ENCODE measurements around the gene ZBTB45.

ZBTB45 gene

DNA sequence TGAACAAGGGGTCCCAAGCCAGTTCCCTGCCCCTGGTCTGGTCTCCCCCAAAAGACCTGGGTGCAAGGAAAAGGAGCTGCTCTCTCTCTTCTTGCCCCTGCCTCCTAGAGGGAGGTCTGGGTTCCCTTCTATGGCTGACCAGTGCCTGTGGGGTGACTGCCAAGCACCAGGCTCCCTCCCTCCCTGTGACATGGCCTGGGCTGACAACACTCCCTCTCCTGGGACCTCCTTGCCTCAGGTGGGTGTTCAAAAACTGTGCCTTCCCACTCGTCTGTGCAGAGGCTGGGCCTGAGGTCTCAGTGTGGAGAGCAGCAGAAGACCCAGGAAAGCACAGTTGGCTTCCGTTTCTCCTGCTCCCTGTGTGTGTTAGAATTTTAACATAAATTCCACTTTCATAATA is 38.8 kb downstream of the ZBTB45 start:
- Histone ChIP-seq H3K27ac (ENCODE audit: low read length) (no peak overlapping the region), H3K4me3 (ENCODE audit: low read length) (no peak overlapping the region), H3K27me3 (ENCODE audit: control insufficient read depth, insufficient read depth, low read length) (no peaks in the 10 kb centered on the region), H3K36me3 (ENCODE audit: control insufficient read depth, insufficient read depth, low read length) (no peaks in the 10 kb centered on the region), H3K4me1 (ENCODE audit: control insufficient read depth, insufficient read depth, low read length) (peaks cover 3% of the 10 kb centered on the region; the same call in 1 of the 2 replicates), H3K9me3 (ENCODE audit: control insufficient read depth, insufficient read depth, low read length) (no peaks in the 10 kb centered on the region)
- DNase-seq (ENCODE audit: low read depth, low spot score), result no peak
- WGBS (ENCODE audit: insufficient coverage, insufficient read length), result no CpG with 5 or more reads among the region's 2 CpGs

GRCh38 chr19:58480481-58480830 is 39.2 kb downstream of the ZBTB45 start:
- no peak for DNase-seq (ENCODE audit: low read depth, low spot score)

GRCh38 chr19:58479736-58480480 is 39.7 kb downstream of the ZBTB45 start:
- Histone ChIP-seq H3K36me3 (ENCODE audit: control insufficient read depth, insufficient read depth, low read length) (no peaks in the 10 kb centered on the region), H3K4me1 (ENCODE audit: control insufficient read depth, insufficient read depth, low read length) (peaks cover 3% of the 10 kb centered on the region; the same call in 1 of the 2 replicates), H3K4me3 (ENCODE audit: low read length) (no peak overlapping the region), H3K27ac (ENCODE audit: low read length) (no peak overlapping the region), H3K27me3 (ENCODE audit: control insufficient read depth, insufficient read depth, low read length) (no peaks in the 10 kb centered on the region), H3K9me3 (ENCODE audit: control insufficient read depth, insufficient read depth, low read length) (no peaks in the 10 kb centered on the region)
- no peak for DNase-seq (ENCODE audit: low read depth, low spot score)
- no CpG with 5 or more reads among the region's 28 CpGs for WGBS (ENCODE audit: insufficient coverage, insufficient read length)

More at GRCh38 chr19:58480481-58480830, 39.2 kb downstream of the ZBTB45 start:
- H3K9me3 ChIP-seq (ENCODE audit: control insufficient read depth, insufficient read depth, low read length), result no peaks in the 10 kb centered on the region
- no peak overlapping the region for H3K27ac ChIP-seq (ENCODE audit: low read length)
- peaks cover 3% of the 10 kb centered on the region; the same call in 1 of the 2 replicates for H3K4me1 ChIP-seq (ENCODE audit: control insufficient read depth, insufficient read depth, low read length)
- H3K4me3 ChIP-seq (ENCODE audit: low read length), result no peak overlapping the region
- WGBS (ENCODE audit: insufficient coverage, insufficient read length), result no CpG with 5 or more reads among the region's 20 CpGs
- H3K27me3 ChIP-seq (ENCODE audit: control insufficient read depth, insufficient read depth, low read length), result no peaks in the 10 kb centered on the region
- H3K36me3 ChIP-seq (ENCODE audit: control insufficient read depth, insufficient read depth, low read length), result no peaks in the 10 kb centered on the region

DNA sequence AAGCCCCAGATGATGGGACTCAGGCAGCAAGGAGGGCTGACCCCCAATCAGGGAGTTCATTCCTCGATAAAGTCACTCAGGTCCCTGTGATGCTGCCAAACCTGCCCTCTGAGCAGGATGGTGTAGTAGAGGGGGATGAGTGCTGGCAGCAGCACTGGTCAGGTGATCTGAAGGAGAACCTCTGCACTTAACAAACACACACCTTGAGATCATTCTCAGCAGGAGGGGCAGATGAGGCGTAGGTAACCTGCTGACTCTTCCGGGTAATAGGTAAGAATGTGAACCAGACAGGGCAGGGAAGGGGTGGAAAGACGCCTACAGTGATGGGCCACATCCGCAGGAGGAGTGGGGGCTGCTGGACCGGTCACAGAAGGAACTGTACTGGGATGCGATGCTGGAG is 40.3 kb downstream of the ZBTB45 start:
- DNase-seq (ENCODE audit: low read depth, low spot score), result no peak
- Histone ChIP-seq H3K27me3 (ENCODE audit: control insufficient read depth, insufficient read depth, low read length) (no peaks in the 10 kb centered on the region), H3K36me3 (ENCODE audit: control insufficient read depth, insufficient read depth, low read length) (no peaks in the 10 kb centered on the region), H3K4me1 (ENCODE audit: control insufficient read depth, insufficient read depth, low read length) (peaks cover 3% of the 10 kb centered on the region; the same call in 1 of the 2 replicates), H3K27ac (ENCODE audit: low read length) (no peak overlapping the region), H3K4me3 (ENCODE audit: low read length) (no peak overlapping the region), H3K9me3 (ENCODE audit: control insufficient read depth, insufficient read depth, low read length) (no peaks in the 10 kb centered on the region)
- WGBS (ENCODE audit: insufficient coverage, insufficient read length), result no CpG with 5 or more reads among the region's 7 CpGs

- no peaks in the 10 kb centered on the region for H3K27me3 ChIP-seq (ENCODE audit: control insufficient read depth, insufficient read depth, low read length)
- no CpG with 5 or more reads among the region's 1 CpG for WGBS (ENCODE audit: insufficient coverage, insufficient read length)
- DNase-seq (ENCODE audit: low read depth, low spot score), result no peak
- peaks cover 3% of the 10 kb centered on the region; the same call in 1 of the 2 replicates for H3K4me1 ChIP-seq (ENCODE audit: control insufficient read depth, insufficient read depth, low read length)
- H3K27ac ChIP-seq (ENCODE audit: low read length), result no peak overlapping the region
- H3K36me3 ChIP-seq (ENCODE audit: control insufficient read depth, insufficient read depth, low read length), result no peaks in the 10 kb centered on the region
- no peaks in the 10 kb centered on the region for H3K9me3 ChIP-seq (ENCODE audit: control insufficient read depth, insufficient read depth, low read length)
- no peak overlapping the region for H3K4me3 ChIP-seq (ENCODE audit: low read length)
Observed at GRCh38 chr19:58477871-58478270, 41.7 kb downstream of the ZBTB45 start.

GRCh38 chr19:58477130-58477529 is 42.5 kb downstream of the ZBTB45 start:
- H3K9me3 ChIP-seq (ENCODE audit: control insufficient read depth, insufficient read depth, low read length), result no peaks in the 10 kb centered on the region
- no peak for DNase-seq (ENCODE audit: low read depth, low spot score)
- WGBS (ENCODE audit: insufficient coverage, insufficient read length), result no CpG with 5 or more reads among the region's 15 CpGs
- no peak overlapping the region for H3K27ac ChIP-seq (ENCODE audit: low read length)
- H3K4me3 ChIP-seq (ENCODE audit: low read length), result no peak overlapping the region
- no peaks in the 10 kb centered on the region for H3K27me3 ChIP-seq (ENCODE audit: control insufficient read depth, insufficient read depth, low read length)
- 0 out of 2 replicates have a peak, but pooled peaks cover under 1% of the 10 kb centered on the region for H3K36me3 ChIP-seq (ENCODE audit: control insufficient read depth, insufficient read depth, low read length)
- H3K4me1 ChIP-seq (ENCODE audit: control insufficient read depth, insufficient read depth, low read length), result peaks cover 3% of the 10 kb centered on the region; the same call in 1 of the 2 replicates

GRCh38 chr19:58476498-58477015 is 43.1 kb downstream of the ZBTB45 start:
- DNase-seq (ENCODE audit: low read depth, low spot score), result no peak
- no peak overlapping the region for H3K27ac ChIP-seq (ENCODE audit: low read length)
- peaks cover 3% of the 10 kb centered on the region; the same call in 1 of the 2 replicates for H3K4me1 ChIP-seq (ENCODE audit: control insufficient read depth, insufficient read depth, low read length)
- no peaks in the 10 kb centered on the region for H3K27me3 ChIP-seq (ENCODE audit: control insufficient read depth, insufficient read depth, low read length)
- no CpG with 5 or more reads among the region's 27 CpGs for WGBS (ENCODE audit: insufficient coverage, insufficient read length)
- peak overlapping the region; percentile 53; the same call in 1 of the 2 replicates for H3K4me3 ChIP-seq (ENCODE audit: low read length)
- H3K9me3 ChIP-seq (ENCODE audit: control insufficient read depth, insufficient read depth, low read length), result no peaks in the 10 kb centered on the region
- peaks cover 6% of the 10 kb centered on the region for H3K36me3 ChIP-seq (ENCODE audit: control insufficient read depth, insufficient read depth, low read length)

DNA sequence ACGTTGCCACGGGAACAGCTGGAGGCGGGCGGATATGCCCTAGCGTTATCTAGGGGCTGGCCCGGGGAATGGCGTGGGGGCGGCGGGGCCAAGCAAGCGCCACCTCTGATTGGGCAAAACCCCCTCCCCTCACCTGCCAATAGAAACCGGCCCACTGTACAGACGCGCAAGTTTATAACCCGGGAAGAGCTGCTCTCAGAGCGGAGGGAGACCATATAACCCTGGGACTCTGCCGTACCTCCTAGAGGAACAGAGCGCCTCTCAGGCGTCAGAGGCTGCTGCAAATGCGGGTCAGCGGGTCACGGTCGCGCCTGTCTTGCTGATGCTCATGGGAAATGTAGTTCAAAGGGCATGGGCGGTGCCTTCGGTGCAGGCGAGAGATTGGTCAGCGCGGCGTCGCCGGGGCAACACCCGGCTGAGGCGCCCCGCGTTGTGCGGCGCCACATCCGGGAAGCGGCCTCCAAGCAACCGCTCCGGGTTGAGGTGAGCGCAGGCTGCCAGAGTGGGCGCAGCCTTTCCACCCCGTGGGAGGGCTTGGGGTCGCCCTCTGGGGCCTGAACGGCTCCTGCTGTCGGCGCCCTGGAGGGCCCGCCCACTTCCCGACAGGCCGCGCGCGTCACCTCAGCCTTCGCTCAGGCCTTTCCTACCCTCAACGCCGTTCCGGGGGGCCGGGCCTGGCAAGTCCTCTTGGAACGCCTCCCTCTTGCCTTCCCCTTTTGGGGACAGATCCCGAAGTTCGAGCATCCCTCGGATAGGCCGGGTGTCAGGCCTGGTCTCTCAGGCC is 43.7 kb downstream of the ZBTB45 start, which contains the start of gene ZNF446:
Gene ZNF446, plus strand, starts transcription at position 639 of the 784 bp plus-strand sequence. CDS start 867 bp downstream, outside the sequence.
- peak; percentile 91 for DNase-seq (ENCODE audit: low read depth, low spot score)
- no peaks in the 10 kb centered on the region for H3K9me3 ChIP-seq (ENCODE audit: control insufficient read depth, insufficient read depth, low read length)
- peaks cover 3% of the 10 kb centered on the region; the same call in 1 of the 2 replicates for H3K4me1 ChIP-seq (ENCODE audit: control insufficient read depth, insufficient read depth, low read length)
- H3K36me3 ChIP-seq (ENCODE audit: control insufficient read depth, insufficient read depth, low read length), result peaks cover 7% of the 10 kb centered on the region
- H3K4me3 ChIP-seq (ENCODE audit: low read length), result peak within 1 kb of the TSS; percentile 53; the same call in 1 of the 2 replicates
- no CpG with 5 or more reads among the region's 64 CpGs for WGBS (ENCODE audit: insufficient coverage, insufficient read length)
- no peaks in the 10 kb centered on the region for H3K27me3 ChIP-seq (ENCODE audit: control insufficient read depth, insufficient read depth, low read length)
- no peak within 1 kb of the TSS for H3K27ac ChIP-seq (ENCODE audit: low read length)

DNA sequence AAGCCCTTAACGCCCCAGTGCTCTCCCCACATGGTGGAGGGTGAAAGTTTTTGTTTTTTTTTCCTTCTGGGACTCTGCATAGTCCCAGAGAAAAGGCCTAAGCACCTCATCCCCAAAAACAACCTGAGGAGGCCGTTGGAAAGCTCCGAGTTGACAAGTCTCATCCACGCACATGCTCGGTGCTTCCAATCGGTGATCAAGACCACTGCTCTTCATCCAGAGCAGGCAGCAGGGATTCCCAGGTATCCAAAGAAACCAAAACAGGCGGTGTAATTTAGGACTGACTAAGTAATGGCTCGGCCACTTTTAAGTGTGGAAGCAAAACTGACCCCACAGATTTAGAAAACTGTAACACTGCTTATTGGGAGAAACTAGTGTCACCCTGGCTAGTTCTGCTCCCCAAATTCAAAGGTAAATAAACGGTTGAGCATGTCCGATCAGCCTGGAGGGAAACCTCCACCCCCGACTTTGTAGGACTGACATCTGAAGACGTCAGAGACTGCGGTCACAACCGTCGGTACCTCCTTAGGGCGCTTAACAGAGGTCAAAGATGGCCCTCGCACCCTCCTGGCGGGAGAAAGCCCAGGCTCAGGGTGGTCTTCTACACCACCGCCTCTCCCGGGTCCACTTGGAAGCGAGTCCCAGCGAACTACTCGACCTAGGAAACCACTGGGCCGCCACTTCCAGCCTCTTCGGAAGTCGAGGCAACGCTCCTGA is 44.5 kb downstream of the ZBTB45 start:
- Histone ChIP-seq H3K4me3 (ENCODE audit: low read length) (peak overlapping the region; percentile 53; the same call in 1 of the 2 replicates), H3K9me3 (ENCODE audit: control insufficient read depth, insufficient read depth, low read length) (no peaks in the 10 kb centered on the region), H3K36me3 (ENCODE audit: control insufficient read depth, insufficient read depth, low read length) (peaks cover 7% of the 10 kb centered on the region), H3K27me3 (ENCODE audit: control insufficient read depth, insufficient read depth, low read length) (no peaks in the 10 kb centered on the region), H3K4me1 (ENCODE audit: control insufficient read depth, insufficient read depth, low read length) (peaks cover 3% of the 10 kb centered on the region; the same call in 1 of the 2 replicates), H3K27ac (ENCODE audit: low read length) (no peak overlapping the region)
- no CpG with 5 or more reads among the region's 27 CpGs for WGBS (ENCODE audit: insufficient coverage, insufficient read length)
- DNase-seq (ENCODE audit: low read depth, low spot score), result no peak
